Measurements from ENCODE around the gene TENT4A. TPM values are rescaled to one million over a fixed set of nuclear protein-coding genes. Genes with fewer than 3 reads are reported as not detected.

The TENT4A gene
- total and polyA plus RNA-seq, 10 of the 15 experiments (the other 5 are each of a cell fraction or from before 2014, with no cell fraction given), result 1.4 to 30.6 (median 12.5) TPM

GRCh38 chr5:6722015-6722414, 8.8 kb downstream of the TENT4A start:
- ChIA-PET SMC1A (ENCODE audit: uncharacterized antibody, unreplicated experiment) (interaction anchor here (0.8 to 4.5 kb wide), 7 partner anchors 10 to 339 kb away, joined by 3 to 35 read pairs (median 6); partner anchors contain the start of genes NSUN2 and SRD5A1), CTCF (interaction anchor here (0.7 to 2.7 kb wide), 9 partner anchors 8 to 145 kb away, joined by 3 to 23 read pairs (median 5); partner anchors contain the start of genes NSUN2 and SRD5A1), POLR2A (interaction anchor here (1.0 to 3.3 kb wide), 4 partner anchors 10 to 97 kb away, joined by 3 to 23 read pairs (median 4); partner anchors contain the start of genes NSUN2 and SRD5A1), RAD21 (ENCODE audit: unreplicated experiment) (interaction anchor here (0.7 to 2.3 kb wide), 9 partner anchors 9 to 135 kb away, joined by 3 to 21 read pairs (median 5); partner anchors contain the start of genes NSUN2, SRD5A1 and TENT4A)
- intact Hi-C loops (cut with micrococcal nuclease; ENCODE audit: unreplicated experiment), result no loop called here
- Histone ChIP-seq H3K4me2 (ENCODE audit: control insufficient read depth, insufficient read depth) (peak overlapping the region; percentile 96), H3K79me2 (ENCODE audit: control insufficient read depth, insufficient read depth, low read length) (peaks cover 97% of the 10 kb centered on the region), H3K36me3 (ENCODE audit: control insufficient read depth in 2 of 2, insufficient read depth in 2 of 2, low read length in 1 of 2) (peaks cover 14 to 15% of the 10 kb centered on the region in 2 experiments; a peak in 3 of 4 replicates), H4K20me1 (ENCODE audit: control insufficient read depth, insufficient read depth) (peaks cover 8% of the 10 kb centered on the region), H2AFZ (ENCODE audit: control insufficient read depth, low read depth, low read length) (no peak overlapping the region), H3K27ac (ENCODE audit: control insufficient read depth, insufficient read depth) (peak overlapping the region; percentile 79), H3K9me3 (replicated peaks; ENCODE audit: control insufficient read depth, insufficient read depth, low read length) (no peaks in the 10 kb centered on the region), H3K4me3 (peak overlapping the region; percentile 72), H3K27me3 (replicated peaks in 1 of 2; ENCODE audit: control insufficient read depth in 2 of 2, insufficient read depth in 2 of 2, low read length in 1 of 2) (no peaks in the 10 kb centered on the region), H3K9ac (ENCODE audit: control insufficient read depth, insufficient read depth, low read length) (peak overlapping the region; percentile 50; the same call in 1 of the 2 replicates), H3K4me1 (ENCODE audit: control insufficient read depth, insufficient read depth, low read length) (peaks cover 36% of the 10 kb centered on the region)
- ATAC-seq (peak; percentile 38), FAIRE-seq (no peak), DNase-seq (ENCODE audit: low read depth, low spot score) (no peak)
- in situ Hi-C loops (cut with MboI), result no loop called here
- BruUV-seq (replicated peaks), result no TSS peak
- WGBS (ENCODE audit: insufficient coverage, insufficient replicate concordance, low lambda C conversion rate, missing lambda C conversion rate), result 33% methylated on average over 6 of the region's 6 CpGs
- TF ChIP-seq MXI1 (IDR thresholded peaks at IDR 0.05; ENCODE audit: low read depth, low read length) (peak; percentile 71), NFIC (IDR thresholded peaks at IDR 0.05; ENCODE audit: low read depth, low read length) (0 out of 2 replicates have a peak, but pooled peaks have one; percentile 17), FOXM1 (IDR thresholded peaks at IDR 0.05; ENCODE audit: low read depth, low read length) (peak; percentile 36; the same call in 1 of the 2 replicates), EED (IDR thresholded peaks at IDR 0.05; ENCODE audit: low read depth) (0 out of 2 replicates have a peak, but pooled peaks have one; percentile 16), SP1 (IDR thresholded peaks at IDR 0.05; ENCODE audit: low read depth, low read length) (no peak), MTA2 (IDR thresholded peaks at IDR 0.05; ENCODE audit: low read depth) (0 out of 2 replicates have a peak, but pooled peaks have one; percentile 8), SMAD1 (IDR thresholded peaks at IDR 0.05; ENCODE audit: low read depth, partially characterized antibody) (no peak), BACH1 (IDR thresholded peaks at IDR 0.05; ENCODE audit: borderline replicate concordance) (no peak), RUNX3 (IDR thresholded peaks at IDR 0.05; ENCODE audit: low read length) (peak; percentile 28; the same call in 1 of the 2 replicates), MYB (IDR thresholded peaks at IDR 0.05; ENCODE audit: borderline replicate concordance, low read depth, low read length) (no peak), BHLHE40 (IDR thresholded peaks at IDR 0.05; ENCODE audit: borderline replicate concordance in 1 of 2, low read depth in 2 of 2, low read length in 1 of 2) (0 out of 4 replicates have a peak, but pooled peaks of 1 of the 2 experiments have one; percentile 19)
- TF ChIP-seq, protein P1, sequence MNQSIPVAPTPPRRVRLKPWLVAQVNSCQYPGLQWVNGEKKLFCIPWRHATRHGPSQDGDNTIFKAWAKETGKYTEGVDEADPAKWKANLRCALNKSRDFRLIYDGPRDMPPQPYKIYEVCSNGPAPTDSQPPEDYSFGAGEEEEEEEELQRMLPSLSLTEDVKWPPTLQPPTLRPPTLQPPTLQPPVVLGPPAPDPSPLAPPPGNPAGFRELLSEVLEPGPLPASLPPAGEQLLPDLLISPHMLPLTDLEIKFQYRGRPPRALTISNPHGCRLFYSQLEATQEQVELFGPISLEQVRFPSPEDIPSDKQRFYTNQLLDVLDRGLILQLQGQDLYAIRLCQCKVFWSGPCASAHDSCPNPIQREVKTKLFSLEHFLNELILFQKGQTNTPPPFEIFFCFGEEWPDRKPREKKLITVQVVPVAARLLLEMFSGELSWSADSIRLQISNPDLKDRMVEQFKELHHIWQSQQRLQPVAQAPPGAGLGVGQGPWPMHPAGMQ (IDR thresholded peaks at IDR 0.05; ENCODE audit: borderline replicate concordance), result no peak
- TF ChIP-seq, protein P2, sequence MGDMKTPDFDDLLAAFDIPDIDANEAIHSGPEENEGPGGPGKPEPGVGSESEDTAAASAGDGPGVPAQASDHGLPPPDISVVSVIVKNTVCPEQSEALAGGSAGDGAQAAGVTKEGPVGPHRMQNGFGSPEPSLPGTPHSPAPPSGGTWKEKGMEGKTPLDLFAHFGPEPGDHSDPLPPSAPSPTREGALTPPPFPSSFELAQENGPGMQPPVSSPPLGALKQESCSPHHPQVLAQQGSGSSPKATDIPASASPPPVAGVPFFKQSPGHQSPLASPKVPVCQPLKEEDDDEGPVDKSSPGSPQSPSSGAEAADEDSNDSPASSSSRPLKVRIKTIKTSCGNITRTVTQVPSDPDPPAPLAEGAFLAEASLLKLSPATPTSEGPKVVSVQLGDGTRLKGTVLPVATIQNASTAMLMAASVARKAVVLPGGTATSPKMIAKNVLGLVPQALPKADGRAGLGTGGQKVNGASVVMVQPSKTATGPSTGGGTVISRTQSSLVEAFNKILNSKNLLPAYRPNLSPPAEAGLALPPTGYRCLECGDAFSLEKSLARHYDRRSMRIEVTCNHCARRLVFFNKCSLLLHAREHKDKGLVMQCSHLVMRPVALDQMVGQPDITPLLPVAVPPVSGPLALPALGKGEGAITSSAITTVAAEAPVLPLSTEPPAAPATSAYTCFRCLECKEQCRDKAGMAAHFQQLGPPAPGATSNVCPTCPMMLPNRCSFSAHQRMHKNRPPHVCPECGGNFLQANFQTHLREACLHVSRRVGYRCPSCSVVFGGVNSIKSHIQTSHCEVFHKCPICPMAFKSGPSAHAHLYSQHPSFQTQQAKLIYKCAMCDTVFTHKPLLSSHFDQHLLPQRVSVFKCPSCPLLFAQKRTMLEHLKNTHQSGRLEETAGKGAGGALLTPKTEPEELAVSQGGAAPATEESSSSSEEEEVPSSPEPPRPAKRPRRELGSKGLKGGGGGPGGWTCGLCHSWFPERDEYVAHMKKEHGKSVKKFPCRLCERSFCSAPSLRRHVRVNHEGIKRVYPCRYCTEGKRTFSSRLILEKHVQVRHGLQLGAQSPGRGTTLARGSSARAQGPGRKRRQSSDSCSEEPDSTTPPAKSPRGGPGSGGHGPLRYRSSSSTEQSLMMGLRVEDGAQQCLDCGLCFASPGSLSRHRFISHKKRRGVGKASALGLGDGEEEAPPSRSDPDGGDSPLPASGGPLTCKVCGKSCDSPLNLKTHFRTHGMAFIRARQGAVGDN (IDR thresholded peaks at IDR 0.05), result peak; percentile 55; the same call in 1 of the 2 replicates
